C4-2B (cell line): Measurements from ENCODE around the gene C17orf107.

Source experiments
- ZFX ChIP-seq: fragments of 450-650 bp; IDR thresholded peaks from 2 replicates; pipeline ENCODE4 v1.6.1; 2017
- TF ChIP-seq, protein P1 (sequence below): fragments of 450-650 bp; conservative IDR thresholded peaks from 2 replicates; pipeline ENCODE4 v1.5.1; 2017; ENCODE audit warnings: mild to moderate bottlenecking

GRCh38 chr17:4886830-4887229, 12.5 kb upstream of the C17orf107 start:
- TF ChIP-seq, protein P1, sequence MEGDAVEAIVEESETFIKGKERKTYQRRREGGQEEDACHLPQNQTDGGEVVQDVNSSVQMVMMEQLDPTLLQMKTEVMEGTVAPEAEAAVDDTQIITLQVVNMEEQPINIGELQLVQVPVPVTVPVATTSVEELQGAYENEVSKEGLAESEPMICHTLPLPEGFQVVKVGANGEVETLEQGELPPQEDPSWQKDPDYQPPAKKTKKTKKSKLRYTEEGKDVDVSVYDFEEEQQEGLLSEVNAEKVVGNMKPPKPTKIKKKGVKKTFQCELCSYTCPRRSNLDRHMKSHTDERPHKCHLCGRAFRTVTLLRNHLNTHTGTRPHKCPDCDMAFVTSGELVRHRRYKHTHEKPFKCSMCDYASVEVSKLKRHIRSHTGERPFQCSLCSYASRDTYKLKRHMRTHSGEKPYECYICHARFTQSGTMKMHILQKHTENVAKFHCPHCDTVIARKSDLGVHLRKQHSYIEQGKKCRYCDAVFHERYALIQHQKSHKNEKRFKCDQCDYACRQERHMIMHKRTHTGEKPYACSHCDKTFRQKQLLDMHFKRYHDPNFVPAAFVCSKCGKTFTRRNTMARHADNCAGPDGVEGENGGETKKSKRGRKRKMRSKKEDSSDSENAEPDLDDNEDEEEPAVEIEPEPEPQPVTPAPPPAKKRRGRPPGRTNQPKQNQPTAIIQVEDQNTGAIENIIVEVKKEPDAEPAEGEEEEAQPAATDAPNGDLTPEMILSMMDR: no peak
- TF ChIP-seq ZFX: no peak
